CD4-positive, alpha-beta memory T cell (primary cell): ENCODE results near the gene ELF1. TPM values are rescaled to one million over a fixed set of nuclear protein-coding genes. Genes with fewer than 3 reads are reported as not detected.
"Not testable (repeated sequence)": the region's sequence is repeated elsewhere in the genome, so short reads cannot be mapped to it uniquely, and the experiment has no call there.

Experiments used
- CTCF ChIA-PET: fragments of 350-600 bp; sonication (Branson Sonifier 250); formaldehyde crosslinking; loops from one replicate; lab custom pipeline; 2021; ENCODE audit warnings: inconsistent platforms; ENCODE audit not compliant: partially characterized antibody; lab: Charles Lee
- POLR2A ChIA-PET: fragments of 350-600 bp; sonication (Branson Sonifier 250); formaldehyde crosslinking; loops from one replicate; lab custom pipeline; 2021; ENCODE audit not compliant: partially characterized antibody; lab: Charles Lee
- DNase-seq, 5 donors: peaks; one replicate each; pipeline versions ENCODE4 v3.0.0 to v3.0.0-alpha.2; 2020 to 2022; ENCODE audit warnings: mixed read lengths in 1 of 5
- H3K27ac ChIP-seq: one replicate; pipeline ENCODE4 v1.7.0; 2013; ENCODE audit warnings: low read depth, low read length
- H3K27me3 ChIP-seq: 2 replicates; pipeline ENCODE4 v1.7.0; 2013; ENCODE audit warnings: mild to moderate bottlenecking, low read length, moderate library complexity; ENCODE audit not compliant: insufficient read depth
- H3K36me3 ChIP-seq: 2 replicates; pipeline ENCODE4 v1.7.0; 2013; ENCODE audit warnings: mild to moderate bottlenecking, low read length, moderate library complexity; ENCODE audit not compliant: insufficient read depth
- H3K4me1 ChIP-seq: 2 replicates; pipeline ENCODE4 v1.7.0; 2013; ENCODE audit warnings: mild to moderate bottlenecking, low read length, moderate library complexity; ENCODE audit not compliant: insufficient read depth
- H3K4me3 ChIP-seq, 2 donors: one replicate each; pipeline ENCODE4 v1.7.0; 2013; ENCODE audit warnings: low read length in 2 of 2, mild to moderate bottlenecking in 1 of 2
- H3K9me3 ChIP-seq, 2 donors: one replicate each; pipeline ENCODE4 v1.7.0; 2013; ENCODE audit warnings: low read length in 2 of 2, control low read depth in 1 of 2; ENCODE audit not compliant: control insufficient read depth in 1 of 2
- H3K27ac Mint-ChIP-seq, 7 donors: one replicate each; pipeline ENCODE4 v1.8.0; 2020 to 2021; ENCODE audit warnings: mixed read lengths in 7 of 7, mild to moderate bottlenecking in 6 of 7, inconsistent platforms in 3 of 7, moderate library complexity in 3 of 7
- H3K27me3 Mint-ChIP-seq, 2 donors: one replicate each; pipeline ENCODE4 v1.8.0; 2020 to 2021; ENCODE audit warnings: mixed read lengths in 2 of 2
- H3K36me3 Mint-ChIP-seq, 2 donors: one replicate each; pipeline ENCODE4 v1.8.0; 2020 to 2021; ENCODE audit warnings: mixed read lengths in 2 of 2, inconsistent platforms in 1 of 2, mild to moderate bottlenecking in 1 of 2
- H3K4me1 Mint-ChIP-seq, 4 donors: one replicate each; pipeline ENCODE4 v1.8.0; 2020 to 2021; ENCODE audit warnings: mixed read lengths in 4 of 4, mild to moderate bottlenecking in 1 of 4
- H3K4me3 Mint-ChIP-seq, 8 donors: one replicate each; pipeline ENCODE4 v1.8.0; 2020 to 2021; ENCODE audit warnings: mixed read lengths in 8 of 8, mild to moderate bottlenecking in 7 of 8, moderate library complexity in 6 of 8, inconsistent platforms in 3 of 8
- H3K9me3 Mint-ChIP-seq, 8 donors: one replicate each; pipeline ENCODE4 v1.8.0; 2020 to 2021; ENCODE audit warnings: mixed read lengths in 8 of 8, mild to moderate bottlenecking in 5 of 8, inconsistent platforms in 3 of 8, moderate library complexity in 1 of 8
- intact Hi-C: fragments of 100-400 bp; cut with micrococcal nuclease; formaldehyde crosslinking; loops from one replicate; pipeline ENCODE4 v1.15.1; 2023
- polyA plus RNA-seq, 2 donors: library from polyadenylated mRNA; unstranded; fragments of 300-500 nt; fragmentation: Illumina TruSeq; gene quantifications; one replicate each; pipeline ENCODE4 v1.2.3, GENCODE V29; 2021
- total RNA-seq, 2 experiments: library from RNA; stranded (reverse); gene quantifications; one replicate each; pipeline ENCODE4 v1.2.3, GENCODE V29; 2021

Gene ELF1
- total and polyA plus RNA-seq, 4 experiments from 2014 or later, result 136 to 192 (median 168) TPM

- DNase-seq, H3K27me3 Mint-ChIP-seq, H3K9me3 ChIP-seq, H3K4me3 ChIP-seq, H3K9me3 Mint-ChIP-seq, H3K36me3 Mint-ChIP-seq, H3K27ac Mint-ChIP-seq, H3K27me3 ChIP-seq, H3K36me3 ChIP-seq, H3K27ac ChIP-seq: not testable (repeated sequence)
- peaks cover 26 to 47% (median 37%) of the 10 kb centered on the region in 4 donors for H3K4me1 Mint-ChIP-seq
- H3K4me3 Mint-ChIP-seq, result peak overlapping the region in 5 of 8 donors; percentile 95 to 99 (median 97)
- peaks cover 15% of the 10 kb centered on the region for H3K4me1 ChIP-seq
- intact Hi-C loops, result loop anchor here (2.0 to 5.0 kb wide), 4 partner anchors 61 to 272 kb away; partner anchors contain the start of genes ELF1, KBTBD6 and KBTBD7
- POLR2A ChIA-PET, result interaction anchor here (0.7 to 0.8 kb wide), 2 partner anchors 12 to 130 kb away, joined by 3 read pairs; partner anchors contain the start of gene SLC25A15
- CTCF ChIA-PET, result interaction anchor here (1.0 to 4.8 kb wide), 6 partner anchors 10 to 141 kb away, joined by 3 to 14 read pairs (median 4); partner anchors contain the start of gene WBP4
These were observed 99.2 kb downstream of the ELF1 start for GRCh38 chr13:40919901-40920300.

GRCh38 chr13:40916207-40916998, 102.7 kb downstream of the ELF1 start:
- no peaks in the 10 kb centered on the region for H3K36me3 ChIP-seq
- H3K36me3 Mint-ChIP-seq, result peaks cover 5 to 6% of the 10 kb centered on the region in 2 donors
- H3K27me3 ChIP-seq, result no peaks in the 10 kb centered on the region
- no peaks in the 10 kb centered on the region for H3K27me3 Mint-ChIP-seq
- H3K4me3 Mint-ChIP-seq, result no peak overlapping the region
- H3K4me1 ChIP-seq, result peaks cover 15% of the 10 kb centered on the region
- H3K9me3 ChIP-seq, result no peaks in the 10 kb centered on the region
- no peak overlapping the region for H3K27ac ChIP-seq
- peaks cover 29 to 37% (median 34%) of the 10 kb centered on the region in 4 donors for H3K4me1 Mint-ChIP-seq
- no peak overlapping the region for H3K27ac Mint-ChIP-seq
- ChIA-PET CTCF (no interaction called here), POLR2A (no interaction called here)
- intact Hi-C loops, result no loop called here
- H3K9me3 Mint-ChIP-seq, result no peaks in the 10 kb centered on the region
- DNase-seq, result no peak
- H3K4me3 ChIP-seq, result no peak overlapping the region

DNA sequence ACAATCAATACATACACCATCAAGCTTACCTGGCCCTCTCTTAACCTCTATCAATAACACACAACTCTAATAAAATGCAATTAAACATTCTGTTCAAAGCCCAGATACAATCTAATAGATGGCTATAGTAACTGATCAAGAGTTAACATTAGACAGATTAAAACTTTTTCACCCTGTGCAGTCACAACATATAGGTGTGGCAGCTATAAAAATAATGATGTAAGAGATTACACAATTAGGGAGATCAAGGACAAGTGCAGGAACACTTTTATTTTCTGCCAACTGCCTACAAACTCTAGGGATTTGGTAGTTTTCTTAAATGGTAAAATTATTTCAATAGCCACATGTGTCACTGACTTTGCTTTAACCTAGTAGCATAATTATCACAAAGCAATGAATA, 104.3 kb downstream of the ELF1 start:
- H3K9me3 ChIP-seq, DNase-seq, H3K36me3 Mint-ChIP-seq, H3K36me3 ChIP-seq, intact Hi-C loops, CTCF ChIA-PET, H3K27me3 ChIP-seq, H3K4me3 ChIP-seq, H3K27me3 Mint-ChIP-seq, H3K4me1 ChIP-seq, H3K27ac Mint-ChIP-seq, H3K27ac ChIP-seq, H3K9me3 Mint-ChIP-seq, H3K4me3 Mint-ChIP-seq, POLR2A ChIA-PET: not testable (repeated sequence)
- H3K4me1 Mint-ChIP-seq, result peaks cover 23 to 25% (median 23%) of the 10 kb centered on the region in 4 donors

- H3K9me3 Mint-ChIP-seq, result peaks cover 0 to 2% (median 0%) of the 10 kb centered on the region in 8 donors
- intact Hi-C loops, result no loop called here
- H3K4me1 Mint-ChIP-seq, result peaks cover 7 to 14% (median 12%) of the 10 kb centered on the region in 4 donors
- Histone ChIP-seq H3K9me3 (no peaks in the 10 kb centered on the region), H3K36me3 (no peaks in the 10 kb centered on the region), H3K4me3 (no peak overlapping the region), H3K4me1 (no peaks in the 10 kb centered on the region), H3K27ac (no peak overlapping the region), H3K27me3 (no peaks in the 10 kb centered on the region)
- DNase-seq, result no peak
- H3K27ac Mint-ChIP-seq, result no peak overlapping the region
- no peak overlapping the region for H3K4me3 Mint-ChIP-seq
- H3K36me3 Mint-ChIP-seq, result peaks cover 2 to 5% of the 10 kb centered on the region in 2 donors
- CTCF ChIA-PET, result no interaction called here
- POLR2A ChIA-PET, result interaction anchor here (1.5 kb wide), 1 partner anchor 10 kb away, joined by 5 read pairs; no protein-coding TSS in a partner anchor
- no peaks in the 10 kb centered on the region for H3K27me3 Mint-ChIP-seq
These were observed 107.8 kb downstream of the ELF1 start for GRCh38 chr13:40911341-40911740.

GRCh38 chr13:40910324-40911050, 108.6 kb downstream of the ELF1 start:
- intact Hi-C loops, result no loop called here
- ChIA-PET POLR2A (interaction anchor here (1.5 kb wide), 1 partner anchor 11 kb away, joined by 5 read pairs; no protein-coding TSS in a partner anchor), CTCF (interaction anchor here (1.4 kb wide), 1 partner anchor 9 kb away, joined by 4 read pairs; no protein-coding TSS in a partner anchor)
- no peak overlapping the region for H3K27ac ChIP-seq
- no peak overlapping the region for H3K4me3 ChIP-seq
- no peaks in the 10 kb centered on the region for H3K27me3 Mint-ChIP-seq
- H3K36me3 Mint-ChIP-seq, result peaks cover 3 to 5% of the 10 kb centered on the region in 2 donors
- no peak overlapping the region for H3K4me3 Mint-ChIP-seq
- H3K9me3 Mint-ChIP-seq, result peaks cover 0 to 2% (median 0%) of the 10 kb centered on the region in 8 donors
- H3K27me3 ChIP-seq, result no peaks in the 10 kb centered on the region
- no peaks in the 10 kb centered on the region for H3K36me3 ChIP-seq
- no peak for DNase-seq
- H3K4me1 Mint-ChIP-seq, result peaks cover 5 to 12% (median 6%) of the 10 kb centered on the region in 4 donors
- H3K9me3 ChIP-seq, result no peaks in the 10 kb centered on the region
- H3K27ac Mint-ChIP-seq, result peak overlapping the region in 1 of 7 donors; percentile 29
- H3K4me1 ChIP-seq, result no peaks in the 10 kb centered on the region

GRCh38 chr13:40909541-40910200, 109.4 kb downstream of the ELF1 start:
- H3K4me3 ChIP-seq, H3K27me3 Mint-ChIP-seq, H3K36me3 ChIP-seq, POLR2A ChIA-PET, H3K27ac ChIP-seq, H3K4me3 Mint-ChIP-seq, DNase-seq, intact Hi-C loops, H3K9me3 Mint-ChIP-seq, H3K27ac Mint-ChIP-seq, H3K27me3 ChIP-seq, H3K4me1 Mint-ChIP-seq, H3K4me1 ChIP-seq, H3K9me3 ChIP-seq, H3K36me3 Mint-ChIP-seq: not testable (repeated sequence)
- CTCF ChIA-PET, result interaction anchor here (1.4 kb wide), 1 partner anchor 10 kb away, joined by 4 read pairs; no protein-coding TSS in a partner anchor
